NCI-H2107 (cell line): ENCODE data around the gene LAMP5.

ENCODE experiments used
- DNase-seq: peaks from one replicate; lab custom pipeline; 2025; lab: John Stamatoyannopoulos, UW

Gene LAMP5

DNA sequence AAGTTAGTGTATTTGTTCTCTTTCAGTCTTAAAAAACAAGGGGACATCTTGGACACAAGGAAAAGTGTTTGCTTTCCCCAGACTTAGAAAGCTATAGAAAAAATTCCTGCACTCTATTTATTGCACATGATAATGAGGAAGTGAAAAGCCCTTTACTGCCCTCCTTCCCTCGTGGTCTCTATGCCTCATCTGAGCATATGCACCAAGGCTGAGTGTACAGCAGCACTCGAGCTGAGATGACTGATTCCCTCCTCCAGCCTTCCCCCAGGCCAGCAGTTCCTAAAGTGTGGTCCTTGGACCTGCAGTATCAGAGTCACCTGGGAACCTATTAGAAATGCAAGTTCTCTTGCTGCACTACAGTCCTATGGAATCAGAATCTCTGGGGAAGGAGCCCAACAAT, 14.3 kb upstream of the LAMP5 start:
- no peak for DNase-seq

DNA sequence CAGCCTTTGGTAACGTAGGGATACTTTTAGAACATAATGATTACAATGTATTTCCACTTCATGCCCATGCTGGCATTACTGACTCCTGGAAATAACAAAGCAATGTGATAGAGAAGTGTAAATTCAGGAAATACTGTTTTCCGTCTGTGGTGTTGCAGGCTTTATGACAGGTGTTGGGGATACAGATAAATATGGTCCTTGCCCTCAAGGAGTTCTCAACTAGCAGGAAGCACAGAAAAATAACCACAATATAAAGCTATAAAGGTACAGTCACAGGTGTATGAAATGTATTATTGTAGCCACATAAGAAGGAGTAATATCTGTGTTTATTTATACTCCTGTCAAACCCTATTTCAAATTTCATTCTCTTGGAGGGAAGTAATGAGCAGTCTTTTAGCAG, 12.9 kb upstream of the LAMP5 start:
- no peak for DNase-seq

- DNase-seq, result no peak
Observed at GRCh38 chr20:9503526-9504245, 10.7 kb upstream of the LAMP5 start.

DNA sequence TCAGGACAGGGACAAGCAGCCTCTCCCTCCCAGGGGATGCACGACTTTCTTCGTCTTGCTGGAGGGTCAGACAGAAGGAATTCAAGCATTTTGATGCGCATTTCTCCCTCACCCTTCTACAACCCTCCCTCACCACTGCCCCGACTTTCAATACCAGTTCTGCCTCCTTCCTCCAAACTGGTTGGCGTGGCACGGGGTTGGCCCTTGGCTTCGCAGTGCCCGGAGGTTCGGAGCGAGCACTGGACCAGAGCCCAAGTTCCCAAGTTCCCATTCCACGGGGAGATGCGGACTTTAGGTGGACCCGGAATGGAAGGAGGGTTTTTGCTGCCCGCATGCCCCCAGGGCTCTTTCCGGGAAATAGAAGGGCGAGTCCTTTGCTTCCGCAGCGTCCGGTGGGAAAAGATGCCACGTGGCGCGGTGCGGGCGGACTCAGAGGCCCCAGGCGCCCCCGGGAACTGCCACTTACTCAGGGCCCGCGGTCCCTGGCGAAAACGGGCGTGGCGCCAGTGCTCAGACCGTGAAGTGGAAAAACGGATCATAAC, 8.0 kb upstream of the LAMP5 start:
- DNase-seq, result no peak

- no peak for DNase-seq
Observed at GRCh38 chr20:9506964-9507369, 7.4 kb upstream of the LAMP5 start.

- DNase-seq, result no peak
Observed at GRCh38 chr20:9507544-9508239, 6.7 kb upstream of the LAMP5 start.

DNA sequence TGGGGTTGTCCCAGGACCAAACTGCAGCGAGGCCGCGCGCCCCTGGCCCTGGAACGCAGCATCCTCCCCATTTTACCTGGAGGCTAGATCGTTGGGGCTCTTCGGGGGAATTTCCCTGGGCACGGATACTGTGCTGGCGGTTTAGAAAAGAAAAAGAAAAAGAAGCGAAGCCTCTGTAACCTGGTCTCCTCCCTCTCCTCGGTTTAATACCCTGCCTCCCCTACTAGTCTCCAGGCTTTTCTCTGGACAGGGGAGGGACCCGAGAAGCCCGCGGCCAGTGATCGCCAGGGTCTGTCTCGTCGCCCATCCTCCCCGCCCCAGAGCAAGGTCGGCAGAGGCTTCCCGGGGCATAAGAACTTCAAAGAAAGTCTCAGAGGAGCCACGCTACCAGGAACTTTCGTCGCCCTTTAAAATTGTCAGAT, 6.1 kb upstream of the LAMP5 start:
- no peak for DNase-seq

- DNase-seq, result no peak
Observed at GRCh38 chr20:9508696-9509178, 5.7 kb upstream of the LAMP5 start.

GRCh38 chr20:9509246-9509645, 5.1 kb upstream of the LAMP5 start:
- DNase-seq, result no peak

GRCh38 chr20:9510911-9511310, 3.5 kb upstream of the LAMP5 start:
- no peak for DNase-seq

- DNase-seq, result no peak
Observed at GRCh38 chr20:9514072-9514460, 324 bp upstream of the LAMP5 start.

DNA sequence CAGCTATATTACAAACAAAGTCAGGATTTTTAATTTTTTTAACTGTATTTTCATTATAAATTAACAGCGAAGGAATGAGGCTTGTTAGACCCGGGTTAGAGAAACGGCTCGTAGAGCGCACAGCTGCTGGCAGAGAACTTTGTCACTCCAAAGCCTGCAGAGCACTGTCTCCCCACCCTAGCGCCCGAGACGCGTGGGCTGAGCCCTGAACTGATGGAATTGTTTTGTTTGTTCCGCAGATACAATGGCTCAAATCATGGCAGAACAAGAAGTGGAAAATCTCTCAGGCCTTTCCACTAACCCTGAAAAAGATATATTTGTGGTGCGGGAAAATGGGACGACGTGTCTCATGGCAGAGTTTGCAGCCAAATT, 810 bp downstream of the LAMP5 start:
- DNase-seq, result no peak

- no peak for DNase-seq
Observed at GRCh38 chr20:9515741-9516233, 1.4 kb downstream of the LAMP5 start.

DNA sequence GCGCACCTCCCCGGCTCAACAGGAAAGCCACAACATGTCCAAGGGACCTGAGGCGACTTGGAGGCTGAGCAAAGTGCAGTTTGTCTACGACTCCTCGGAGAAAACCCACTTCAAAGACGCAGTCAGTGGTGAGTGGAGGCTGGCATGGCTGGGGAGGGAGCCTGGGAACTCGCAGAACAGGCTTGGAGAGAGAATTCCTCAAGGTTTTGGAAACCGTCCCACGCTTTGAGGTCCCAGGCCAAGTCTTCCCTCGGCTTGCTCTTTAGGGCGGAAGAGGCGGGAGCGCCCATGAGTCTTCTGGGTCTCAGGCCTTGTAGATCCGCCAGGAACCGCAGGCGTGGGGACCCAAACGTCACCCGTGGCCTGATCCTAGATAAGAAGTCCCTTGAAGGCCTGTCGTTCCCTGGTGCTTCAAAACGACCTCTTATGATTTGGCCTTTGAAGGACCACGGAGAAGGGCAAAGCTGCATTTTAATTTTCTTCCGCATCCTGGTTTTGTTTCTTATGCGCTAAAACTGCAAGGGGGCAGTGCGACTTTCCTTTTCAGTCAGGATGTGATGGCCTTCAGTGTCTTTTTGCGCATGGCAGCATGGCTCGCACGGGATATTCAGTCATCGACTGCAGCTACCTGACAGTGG, 2.0 kb downstream of the LAMP5 start:
- no peak for DNase-seq

- no peak for DNase-seq
Observed at GRCh38 chr20:9517297-9518162, 3.1 kb downstream of the LAMP5 start.

DNA sequence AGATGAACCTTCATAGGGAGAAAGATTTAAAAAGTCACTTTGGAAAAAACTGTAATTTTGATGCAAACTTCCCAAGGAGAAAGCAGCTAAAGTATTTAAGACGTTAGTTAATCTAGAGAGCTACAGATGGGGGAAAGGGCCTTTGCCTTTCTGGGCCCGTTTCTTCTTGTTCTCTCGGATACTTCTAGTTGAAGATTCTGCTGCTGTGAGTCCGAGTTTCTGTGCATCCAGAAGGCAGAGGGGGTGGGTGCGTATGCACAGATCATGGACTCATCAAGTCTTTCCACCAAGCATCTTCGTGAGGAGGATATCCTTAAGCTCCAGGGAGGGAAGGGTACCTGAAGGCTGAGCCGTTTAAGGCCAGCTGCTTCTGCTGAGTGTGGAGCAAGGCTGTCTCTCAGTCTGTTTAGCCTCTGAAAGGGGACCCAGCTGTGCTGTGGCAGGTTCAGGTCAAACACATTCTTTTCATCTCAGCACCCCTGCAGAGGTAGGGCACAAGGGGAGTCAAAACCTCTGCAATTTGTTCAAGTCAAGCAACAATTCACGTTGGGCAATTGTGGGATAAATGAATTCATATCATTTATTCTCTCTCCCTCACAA, 4.3 kb downstream of the LAMP5 start:
- DNase-seq, result no peak

DNA sequence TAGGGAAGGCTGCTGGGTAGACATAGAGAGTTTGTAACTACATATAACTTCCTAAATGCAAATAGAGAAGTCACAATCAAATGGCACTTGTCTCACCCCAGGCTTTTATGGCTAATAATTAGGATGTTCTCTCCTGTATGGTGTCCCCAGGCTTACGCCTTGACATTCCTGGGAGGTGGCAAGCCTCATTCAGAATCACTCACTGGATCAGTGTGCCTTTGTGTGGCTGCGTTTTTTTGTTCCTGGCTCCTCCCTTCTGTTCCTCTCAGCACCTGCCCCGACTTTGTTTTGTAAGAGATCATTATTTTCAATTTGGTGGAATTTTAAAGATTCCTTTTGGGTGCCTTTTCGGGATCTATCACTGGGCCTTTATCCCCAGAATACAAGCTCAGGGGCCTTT, 5.7 kb downstream of the LAMP5 start:
- no peak for DNase-seq

- DNase-seq, result no peak
Observed at GRCh38 chr20:9523636-9524035, 9.2 kb downstream of the LAMP5 start.

GRCh38 chr20:9531581-9531980, 17.2 kb downstream of the LAMP5 start:
- DNase-seq, result no peak

DNA sequence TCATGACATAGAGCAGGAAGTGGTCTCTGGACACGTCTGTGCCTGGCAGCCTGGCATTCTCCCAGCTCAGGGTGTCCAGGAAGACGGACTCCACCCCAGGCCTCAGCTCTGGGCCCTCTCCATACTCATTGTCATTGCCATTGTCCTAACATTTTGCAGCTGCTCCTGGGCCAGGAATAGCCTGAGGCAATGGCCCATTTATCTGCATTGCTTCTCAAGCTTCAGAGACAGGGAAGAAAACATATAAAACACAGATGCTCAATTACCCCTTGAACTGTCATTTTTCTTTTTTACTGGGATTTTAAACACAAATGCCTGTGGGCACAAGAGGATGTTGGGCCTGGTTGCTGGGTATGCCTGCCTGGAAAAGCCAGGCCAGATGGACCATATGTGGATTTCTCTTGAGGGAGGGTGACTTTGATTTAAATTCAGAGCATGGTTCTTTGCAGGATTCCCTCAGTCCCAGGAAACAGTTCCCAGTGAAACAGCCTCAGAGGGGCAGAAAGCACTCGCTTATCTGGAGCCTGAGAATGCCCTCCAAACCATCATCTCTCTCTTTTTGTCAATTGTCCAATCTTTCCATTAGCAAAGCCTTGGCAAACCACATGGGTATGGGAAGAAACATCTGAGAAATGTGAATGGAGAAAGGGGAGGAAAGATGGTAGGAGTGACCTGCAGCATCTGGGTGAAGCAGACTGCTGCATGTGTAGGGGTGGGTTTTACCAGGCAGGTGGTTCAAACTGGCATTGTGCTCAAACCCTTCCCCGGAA, 17.9 kb downstream of the LAMP5 start:
- no peak for DNase-seq

DNA sequence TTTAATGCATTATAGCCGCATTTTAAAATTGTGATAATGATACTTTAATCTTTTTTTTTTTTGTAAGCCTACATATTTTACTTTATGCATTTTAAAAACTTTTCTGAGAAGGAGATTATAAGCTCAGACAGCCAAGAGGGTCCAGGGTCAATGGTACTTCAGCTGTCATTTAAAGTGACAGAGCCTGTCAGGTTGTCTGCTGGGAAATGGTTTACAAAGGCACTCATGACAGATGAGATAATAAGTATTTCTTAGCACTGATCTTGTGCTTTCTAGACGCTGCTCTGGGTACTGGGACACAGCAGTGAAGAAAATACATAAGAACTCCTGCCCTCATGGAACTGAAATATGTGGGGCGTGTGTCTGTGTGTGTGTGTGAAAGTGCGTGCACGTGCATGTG, 19.6 kb downstream of the LAMP5 start:
- DNase-seq, result no peak
